ENCODE results near the gene HS3ST5.

- TF ChIP-seq CTCF (IDR thresholded peaks at IDR 0.05; ENCODE audit: extremely low read depth in 1 of 2, insufficient read depth in 1 of 2, low read depth in 1 of 2, low read length in 2 of 2) (no peak), POLR2AphosphoS5 (IDR thresholded peaks at IDR 0.05; ENCODE audit: insufficient read depth, low read depth, low read length) (no peak), POLR2A (IDR thresholded peaks at IDR 0.05; ENCODE audit: low read depth, low read length) (no peak), MYC (IDR thresholded peaks at IDR 0.05; ENCODE audit: low read depth, low read length) (no peak), EZH2 (IDR thresholded peaks at IDR 0.05; ENCODE audit: borderline replicate concordance, low read depth, low read length, severe bottlenecking) (no peak), MAX (IDR thresholded peaks at IDR 0.05; ENCODE audit: insufficient read depth, insufficient read length) (no peak), JUN (IDR thresholded peaks at IDR 0.05; ENCODE audit: borderline replicate concordance, insufficient read depth, insufficient read length, low read depth) (no peak)
Measured at GRCh38 chr6:114081730-114082129, 261.1 kb downstream of the HS3ST5 start.
